ENCODE data around the gene R3HDM2.
A peak's percentile ranks its signal among the peaks of the same experiment; 100 is the strongest.

The R3HDM2 gene

GRCh38 chr12:57218030-57218853 lies 212.6 kb downstream of the R3HDM2 start:
- no peak overlapping the region for H3K4me3 ChIP-seq (ENCODE audit: low read depth, low read length)
- no peak for DNase-seq (ENCODE audit: low read depth)
- no peak for TF ChIP-seq CTCF (IDR thresholded peaks at IDR 0.05; ENCODE audit: low read depth, low read length, missing control alignments)

DNA sequence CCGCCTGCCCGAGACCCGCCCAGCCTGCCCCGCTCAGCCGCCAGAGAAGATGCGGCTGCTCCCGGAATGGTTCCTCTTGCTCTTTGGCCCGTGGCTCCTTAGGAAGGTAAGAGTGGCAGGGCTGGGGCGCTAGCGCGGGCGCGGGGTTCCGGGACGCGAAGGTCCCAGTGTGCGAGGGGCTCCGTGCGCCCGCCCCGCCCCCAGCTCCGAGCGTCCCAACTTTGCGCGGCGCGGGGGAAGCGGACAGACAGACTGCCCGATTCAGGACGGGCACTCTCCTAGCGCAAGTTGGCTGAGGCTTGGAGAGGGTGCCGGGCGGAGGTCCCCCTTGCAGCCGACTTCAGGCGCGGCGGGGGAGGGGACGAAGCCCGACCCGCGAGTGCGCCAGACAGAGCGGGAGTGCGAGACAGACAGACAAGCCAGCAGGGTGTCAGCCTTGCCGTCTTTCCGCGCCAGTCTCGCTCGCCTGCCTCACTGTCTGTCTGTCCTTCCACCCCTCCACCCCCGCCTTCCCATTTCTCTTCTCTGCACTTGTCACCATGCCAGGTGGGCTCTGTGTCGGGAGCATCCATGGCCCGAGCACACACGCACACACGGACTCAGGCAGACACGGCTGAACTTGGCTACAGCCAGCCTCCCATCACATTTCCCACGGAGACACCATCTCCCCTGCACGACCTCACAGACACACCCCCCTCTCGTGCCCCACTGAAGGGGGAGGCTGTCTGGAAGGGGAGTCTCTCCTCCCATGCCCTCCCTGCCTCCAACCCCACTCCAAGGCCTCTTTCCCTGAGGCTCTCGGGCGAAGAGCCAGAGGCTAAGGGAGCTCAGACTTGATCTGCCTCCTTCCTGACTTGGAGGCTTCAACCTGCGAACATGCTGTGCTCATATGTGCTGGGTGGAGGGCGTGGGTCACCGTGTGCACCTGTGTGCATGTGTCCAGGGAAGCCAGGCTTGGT lies 213.6 kb downstream of the R3HDM2 start:
- DNase-seq (ENCODE audit: low read depth), result no peak
- H3K4me3 ChIP-seq (ENCODE audit: low read depth, low read length), result peak overlapping the region; percentile 36
- TF ChIP-seq CTCF (IDR thresholded peaks at IDR 0.05; ENCODE audit: low read depth, low read length, missing control alignments), result no peak

GRCh38 chr12:57216014-57216911 lies 214.6 kb downstream of the R3HDM2 start, which contains the start of gene NXPH4:
Gene NXPH4 (plus strand): TSS chr12:57216794. CDS start chr12:57216970, 176 bp downstream.
- no peak for TF ChIP-seq CTCF (IDR thresholded peaks at IDR 0.05; ENCODE audit: low read depth, low read length, missing control alignments)
- no peak for DNase-seq (ENCODE audit: low read depth)
- peak within 1 kb of the TSS; percentile 36 for H3K4me3 ChIP-seq (ENCODE audit: low read depth, low read length)

DNA sequence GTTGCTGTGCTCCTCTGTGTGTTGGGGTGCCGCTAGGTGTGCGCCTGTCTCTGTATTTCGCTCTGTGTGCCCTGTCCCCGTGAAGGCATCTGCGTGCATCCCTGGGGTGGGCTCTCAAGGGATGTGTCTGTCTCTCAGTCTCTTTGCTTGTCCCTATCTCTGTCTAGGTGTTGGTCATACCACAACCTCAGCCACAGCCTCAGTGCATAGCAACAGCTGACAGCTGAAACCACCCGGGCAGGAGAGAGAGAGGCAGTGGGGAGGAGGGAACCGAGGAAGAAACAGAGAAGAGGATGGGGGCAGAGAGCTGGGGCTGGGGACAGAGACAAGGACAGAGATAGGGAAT lies 215.2 kb downstream of the R3HDM2 start:
- no peak for DNase-seq (ENCODE audit: low read depth)
- no peak overlapping the region for H3K4me3 ChIP-seq (ENCODE audit: low read depth, low read length)
- TF ChIP-seq CTCF (IDR thresholded peaks at IDR 0.05; ENCODE audit: low read depth, low read length, missing control alignments), result no peak

DNA sequence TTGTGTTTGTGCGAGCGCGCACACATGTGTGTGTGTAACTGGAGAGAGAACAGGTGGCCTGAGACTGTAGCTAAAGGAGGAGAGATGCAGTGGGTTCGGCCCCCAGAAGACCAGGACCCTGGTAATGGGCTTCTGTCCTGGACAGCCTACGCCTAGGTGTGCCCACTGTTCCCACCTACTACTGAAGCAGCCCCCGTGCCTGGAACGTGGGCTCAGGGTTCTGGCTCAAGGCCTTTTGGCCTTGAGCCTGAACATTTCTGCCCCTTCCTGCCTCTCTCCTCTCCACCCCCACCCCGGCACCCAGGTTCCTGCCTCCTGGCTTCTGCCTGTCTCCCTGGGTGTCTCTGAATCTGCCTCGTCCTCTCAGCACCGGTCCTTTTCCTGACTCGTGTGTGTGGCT lies 215.8 kb downstream of the R3HDM2 start:
- no peak for TF ChIP-seq CTCF (IDR thresholded peaks at IDR 0.05; ENCODE audit: low read depth, low read length, missing control alignments)
- no peak for DNase-seq (ENCODE audit: low read depth)
- no peak overlapping the region for H3K4me3 ChIP-seq (ENCODE audit: low read depth, low read length)

- no peak overlapping the region for H3K4me3 ChIP-seq (ENCODE audit: low read depth, low read length)
- TF ChIP-seq CTCF (IDR thresholded peaks at IDR 0.05; ENCODE audit: low read depth, low read length, missing control alignments), result peak; percentile 82
- no peak for DNase-seq (ENCODE audit: low read depth)
Measured at GRCh38 chr12:57214398-57214781, 216.5 kb downstream of the R3HDM2 start.
